ENCODE data around the gene GRHPR. TPM values are rescaled to one million over a fixed set of nuclear protein-coding genes. Genes with fewer than 3 reads are reported as not detected.

GRHPR gene
- 115 and 129 TPM in 2 replicates for total RNA-seq

GRCh38 chr9:37422289-37423104 lies at the start of gene GRHPR:
GRHPR (plus strand) TSS chr9:37422696; CDS start chr9:37422751, 55 bp downstream.

GRCh38 chr9:37465249-37466036 lies 42.9 kb downstream of the GRHPR start, which contains the start of gene ZBTB5:
ZBTB5 (minus strand) TSS chr9:37465450; CDS start chr9:37442551, 22,899 bp downstream.

GRCh38 chr9:37485389-37486255 lies 63.1 kb downstream of the GRHPR start, which contains the start of gene POLR1E:
POLR1E (plus strand) TSS chr9:37485948; CDS start chr9:37486048, 100 bp downstream.

Other genes starting within 250 kb of the GRHPR start
- gene ZBTB5, start 42.8 kb downstream of the GRHPR start, total RNA-seq: 3.8 and 4.7 TPM in 2 replicates
- gene POLR1E, start 63.3 kb downstream of the GRHPR start, total RNA-seq: 29.0 and 34.3 TPM in 2 replicates
- 9.3 and 11.5 TPM in 2 replicates for gene FBXO10, start 153.7 kb downstream of the GRHPR start, total RNA-seq
- gene TOMM5, start 169.9 kb downstream of the GRHPR start, total RNA-seq: 148 and 160 TPM in 2 replicates
- not detected in 2 replicates for gene FRMPD1, start 228.3 kb downstream of the GRHPR start, total RNA-seq